Measurements from ENCODE around the gene RPE65.
"Not testable (repeated sequence)": the region's sequence is repeated elsewhere in the genome, so short reads cannot be mapped to it uniquely, and the experiment has no call there.

Gene RPE65

GRCh38 chr1:68448365-68448764, 1.4 kb downstream of the RPE65 start:
- DNase-seq, result no peak

- no peak for DNase-seq
Measured at GRCh38 chr1:68445709-68446108, 4.0 kb downstream of the RPE65 start.

- DNase-seq, result peak; percentile 63
Measured at GRCh38 chr1:68442822-68443556, 6.8 kb downstream of the RPE65 start.

- no peak for DNase-seq
Measured at GRCh38 chr1:68442006-68442405, 7.7 kb downstream of the RPE65 start.

- DNase-seq, result no peak
Measured at GRCh38 chr1:68438310-68438709, 11.4 kb downstream of the RPE65 start.

GRCh38 chr1:68433395-68433794, 16.4 kb downstream of the RPE65 start:
- no peak for DNase-seq

- DNase-seq, result no peak
Measured at GRCh38 chr1:68431076-68431475, 18.7 kb downstream of the RPE65 start.

GRCh38 chr1:68429233-68429808, 20.4 kb downstream of the RPE65 start:
- no peak for DNase-seq

- peak; percentile 38 for DNase-seq
Measured at GRCh38 chr1:68426594-68426993, 23.2 kb downstream of the RPE65 start.

GRCh38 chr1:68421350-68421749, 28.4 kb downstream of the RPE65 start:
- no peak for DNase-seq

GRCh38 chr1:68409426-68409825, 40.3 kb downstream of the RPE65 start:
- DNase-seq, result peak; percentile 3

GRCh38 chr1:68401506-68401905, 48.2 kb downstream of the RPE65 start:
- DNase-seq, result no peak

GRCh38 chr1:68395575-68395974, 54.2 kb downstream of the RPE65 start:
- not testable (repeated sequence) for DNase-seq

GRCh38 chr1:68392474-68392873, 57.3 kb downstream of the RPE65 start:
- DNase-seq, result not testable (repeated sequence)

- DNase-seq, result not testable (repeated sequence)
Measured at GRCh38 chr1:68385798-68386524, 63.8 kb downstream of the RPE65 start.

- peak; percentile 79 for DNase-seq
Measured at GRCh38 chr1:68384872-68385411, 64.8 kb downstream of the RPE65 start.

- DNase-seq, result peak; percentile 99
Measured at GRCh38 chr1:68384321-68384813, 65.4 kb downstream of the RPE65 start.

- DNase-seq, result no peak
Measured at GRCh38 chr1:68383092-68383491, 66.7 kb downstream of the RPE65 start.

- no peak for DNase-seq
Measured at GRCh38 chr1:68379085-68379478, 70.7 kb downstream of the RPE65 start.
